GM19324 (cell line): ENCODE measurements around the gene AGTRAP.

Experiments used
- ATAC-seq: cut with Tn5 transposase; IDR thresholded peaks from one replicate; pipeline ENCODE4 v1.9.1; 2021; ENCODE audit warnings: mild to moderate bottlenecking, moderate library complexity; ENCODE audit not compliant: unreplicated experiment, low FRiP score

The AGTRAP gene

DNA sequence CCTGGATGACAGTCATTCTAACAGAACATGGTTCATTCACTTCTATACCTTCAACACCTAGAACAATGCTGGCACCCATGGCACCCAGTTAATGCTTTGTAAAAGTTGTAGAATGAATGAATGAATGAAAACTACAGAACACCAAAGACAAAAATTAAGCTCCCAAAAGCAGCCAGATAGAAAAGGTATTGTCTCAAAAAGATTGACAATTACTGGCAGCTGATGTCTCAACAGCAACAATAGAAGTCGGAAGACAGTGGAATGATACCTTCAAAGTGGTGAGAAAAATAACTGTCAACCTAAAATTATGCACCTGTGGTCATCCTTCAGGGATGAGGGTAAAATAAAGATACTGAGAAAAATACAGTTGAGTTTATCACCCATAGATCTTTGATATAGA is 21.1 kb downstream of the AGTRAP start:
- no peak for ATAC-seq

DNA sequence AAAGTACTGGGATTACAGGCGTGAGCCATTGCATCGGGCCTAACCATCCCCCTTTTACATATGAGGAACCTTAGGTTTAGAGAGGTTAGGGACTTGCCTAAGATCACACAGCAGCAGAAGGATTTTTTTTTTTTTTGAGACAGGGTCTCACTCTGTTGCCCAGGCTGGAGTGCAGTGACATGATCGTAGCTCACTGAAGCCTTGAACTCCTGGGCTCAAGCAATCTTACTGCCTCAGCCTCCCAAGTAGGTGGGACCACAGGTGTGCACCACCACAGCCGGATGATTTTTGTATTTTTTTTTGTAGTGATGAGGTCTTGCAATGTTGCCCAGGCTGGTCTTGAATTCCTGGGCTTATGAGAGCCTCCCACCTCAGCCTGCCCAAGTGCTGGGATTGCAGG is 23.9 kb downstream of the AGTRAP start:
- no peak for ATAC-seq

DNA sequence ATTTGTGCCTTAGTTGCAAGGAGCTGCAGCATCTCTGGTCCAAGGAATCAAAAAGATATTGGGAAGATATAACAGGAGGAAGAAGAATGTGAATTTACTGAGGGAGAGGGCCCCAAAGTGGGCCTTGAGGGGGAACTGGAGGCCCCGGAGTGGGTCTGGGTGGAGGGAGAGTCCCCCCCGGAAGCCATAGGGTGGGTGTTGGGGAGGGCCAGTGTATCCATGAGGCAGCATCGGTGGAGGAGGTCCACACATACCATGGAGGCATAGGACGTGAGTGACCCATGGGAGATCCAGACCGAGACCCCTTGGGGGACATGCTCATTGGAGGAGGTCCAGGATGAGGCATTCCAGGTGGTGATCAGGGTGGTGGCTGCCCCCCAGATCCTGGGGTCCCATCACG is 25.3 kb downstream of the AGTRAP start:
- no peak for ATAC-seq

DNA sequence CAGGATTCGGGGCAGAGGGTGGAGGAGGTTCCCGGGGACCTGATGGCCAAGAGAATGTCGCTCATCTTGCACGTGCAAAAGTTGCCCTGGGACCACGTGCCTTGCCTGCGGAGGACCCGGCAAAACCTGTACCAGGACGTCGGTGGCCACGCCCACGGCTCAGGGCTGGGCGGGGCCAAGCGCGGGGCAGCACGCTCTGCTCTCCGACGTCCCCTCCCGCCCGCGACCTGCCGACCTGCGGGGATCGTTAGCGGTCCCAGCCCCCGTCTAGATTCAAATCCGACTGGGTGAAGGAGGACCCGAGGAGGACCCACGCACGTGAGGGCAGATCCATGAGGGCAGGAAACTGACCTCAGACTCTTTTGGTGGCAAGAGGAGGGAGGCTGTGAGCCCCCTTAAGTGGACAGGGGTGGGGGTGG is 26.1 kb downstream of the AGTRAP start, which contains the start of gene C1orf167:
Gene C1orf167, plus strand, starts transcription at position 206 of the 419 bp plus-strand sequence. CDS start 2,208 bp downstream, outside the sequence.
- ATAC-seq, result no peak

DNA sequence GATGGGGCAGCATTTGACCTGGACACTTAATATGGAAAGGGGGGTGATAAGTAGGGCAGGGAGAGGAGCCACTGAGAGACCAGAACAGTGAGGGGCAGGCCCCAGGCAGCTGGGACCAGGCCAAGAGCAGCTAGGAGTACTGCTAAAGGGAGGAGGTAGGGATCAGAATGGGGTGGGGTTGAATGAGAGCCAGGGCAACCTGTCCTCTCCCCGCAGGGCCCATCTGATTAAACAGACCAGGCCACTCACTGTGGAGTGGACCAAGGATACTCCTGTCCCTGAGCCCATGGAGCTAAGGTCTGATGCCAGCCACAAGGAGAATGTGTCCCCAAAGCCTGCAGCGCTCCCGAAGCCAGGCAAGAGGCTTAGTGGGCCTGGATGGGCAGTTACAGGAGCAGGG is 28.2 kb downstream of the AGTRAP start:
- ATAC-seq, result no peak

DNA sequence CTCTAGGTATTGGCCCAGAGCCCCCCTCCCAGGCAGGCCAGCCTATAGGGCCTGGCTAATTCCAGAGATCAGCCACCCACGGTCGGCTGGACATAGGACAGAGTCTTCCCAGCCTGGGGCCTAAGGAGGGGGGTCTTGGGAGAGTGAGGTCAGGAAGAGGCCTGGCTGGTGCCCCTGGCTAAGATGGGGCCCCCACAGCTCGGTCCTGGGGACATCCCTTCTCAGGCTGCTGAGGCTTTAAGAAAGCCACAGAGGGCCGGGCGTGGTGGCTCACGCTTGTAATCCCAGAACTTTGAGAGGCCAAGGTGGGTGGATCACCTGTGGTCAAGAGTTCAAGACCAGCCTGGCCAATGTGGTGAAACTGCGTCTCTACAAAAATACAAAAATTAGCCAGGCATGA is 28.6 kb downstream of the AGTRAP start:
- no peak for ATAC-seq

DNA sequence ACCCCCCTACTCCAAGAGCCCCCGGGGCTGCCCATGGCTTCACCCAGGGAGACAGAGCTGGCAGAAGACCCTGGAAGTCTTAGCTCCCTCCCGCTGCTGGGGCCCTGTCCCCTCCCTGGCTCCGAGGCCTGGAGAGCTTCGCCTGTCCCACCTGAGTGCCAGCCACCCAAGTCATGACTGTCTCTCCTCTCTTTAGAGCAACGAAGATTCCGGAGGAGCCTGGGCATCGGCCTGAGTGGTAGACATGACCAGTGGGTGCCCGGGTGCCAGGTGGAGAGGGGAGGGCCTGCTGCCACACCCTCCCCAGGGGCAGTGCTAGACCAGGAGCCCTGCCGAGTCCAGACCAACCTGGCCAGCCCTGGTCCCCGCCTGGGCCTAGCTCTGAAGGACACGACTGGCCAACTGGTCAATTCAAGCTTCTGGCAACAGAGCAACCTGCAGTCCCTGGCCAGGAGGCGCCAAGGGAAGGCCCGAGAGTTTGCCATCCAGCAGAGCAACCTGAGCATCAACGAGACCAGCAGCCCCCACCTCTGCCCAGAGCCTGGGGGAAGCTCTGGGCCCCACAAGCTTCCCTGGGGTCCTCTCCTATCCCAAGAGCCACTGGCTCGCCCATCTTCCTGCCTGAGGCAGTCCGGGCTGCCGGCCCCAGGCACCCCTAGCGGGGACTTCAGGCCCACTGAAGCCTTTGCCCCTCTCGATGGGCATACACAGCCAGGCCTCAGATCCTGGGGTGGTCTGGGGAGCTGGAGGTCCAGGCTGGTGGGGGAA is 29.9 kb downstream of the AGTRAP start:
- ATAC-seq, result no peak

DNA sequence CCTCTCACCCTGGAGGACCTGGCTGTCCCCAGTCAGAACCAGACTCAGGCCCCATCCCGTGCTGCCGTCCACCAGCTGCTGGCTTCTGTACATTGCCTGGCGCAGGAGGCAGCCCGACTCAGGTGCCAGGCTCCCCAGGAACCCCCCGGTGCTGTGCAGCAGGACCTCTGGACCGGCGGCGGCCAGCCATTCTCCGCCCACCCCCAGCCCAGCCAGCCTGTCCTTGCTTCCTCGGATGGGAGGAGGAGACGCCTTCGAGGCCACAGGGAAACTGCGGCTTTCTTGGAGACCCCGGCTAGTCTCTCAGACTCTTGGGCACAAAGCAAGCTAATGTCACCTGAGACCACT is 30.5 kb downstream of the AGTRAP start:
- ATAC-seq, result no peak

DNA sequence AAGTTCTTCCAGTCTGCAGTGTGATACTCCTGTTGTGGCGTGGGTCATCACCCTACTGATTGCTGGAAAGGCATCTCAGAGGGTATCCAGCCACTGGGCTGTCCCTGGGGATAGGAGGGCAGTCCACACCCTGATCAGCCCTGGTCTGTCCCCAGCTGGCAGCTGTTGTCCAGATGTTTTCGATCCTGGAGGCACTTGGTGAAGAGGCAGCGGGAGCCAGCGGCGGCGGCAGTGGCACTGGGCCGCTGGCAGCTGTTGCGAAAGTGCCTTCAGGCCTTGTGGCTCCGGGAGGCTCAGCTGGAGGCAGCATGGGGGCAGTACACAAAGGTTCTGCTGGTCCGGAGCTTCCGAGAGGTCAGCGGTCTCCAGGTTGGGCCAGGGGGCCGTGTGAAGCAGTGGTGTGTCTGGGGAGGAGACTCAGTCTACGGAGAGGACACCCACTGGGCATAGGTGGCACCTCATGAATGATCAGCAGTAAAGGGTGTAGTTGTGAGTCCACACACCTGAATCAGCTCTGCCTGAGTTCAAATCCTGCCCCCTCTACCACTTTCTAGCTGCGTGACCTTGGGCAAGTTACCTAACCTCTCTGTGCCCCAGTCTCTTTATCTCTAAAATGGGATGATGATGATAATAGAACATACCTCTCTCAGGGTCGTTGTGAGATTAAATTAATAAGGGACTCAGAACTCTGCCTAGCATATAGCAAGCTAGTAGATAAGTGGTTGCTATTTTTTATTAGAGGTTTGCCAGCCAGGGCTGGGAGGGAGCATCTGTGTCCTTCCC is 32.2 kb downstream of the AGTRAP start:
- no peak for ATAC-seq

DNA sequence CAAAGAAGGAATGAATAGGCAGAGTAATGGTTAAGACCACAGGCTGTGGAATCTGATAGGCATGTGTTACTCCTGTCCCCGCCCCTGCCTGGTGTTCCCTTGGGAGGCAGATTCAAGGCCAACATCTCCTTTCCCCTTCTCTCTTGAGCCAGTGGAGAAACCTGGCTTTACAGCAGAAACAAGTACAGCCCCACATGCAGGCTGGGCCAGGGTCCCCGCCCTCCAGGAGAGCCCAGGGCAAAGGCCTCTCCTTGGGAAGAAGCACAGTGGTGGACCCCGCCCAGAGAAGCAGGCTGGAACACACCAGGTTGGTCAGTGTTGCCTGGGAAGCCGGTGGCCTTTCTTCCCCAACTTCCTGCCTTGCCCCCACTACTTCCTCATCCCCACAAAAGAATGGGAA is 32.9 kb downstream of the AGTRAP start:
- ATAC-seq, result no peak

DNA sequence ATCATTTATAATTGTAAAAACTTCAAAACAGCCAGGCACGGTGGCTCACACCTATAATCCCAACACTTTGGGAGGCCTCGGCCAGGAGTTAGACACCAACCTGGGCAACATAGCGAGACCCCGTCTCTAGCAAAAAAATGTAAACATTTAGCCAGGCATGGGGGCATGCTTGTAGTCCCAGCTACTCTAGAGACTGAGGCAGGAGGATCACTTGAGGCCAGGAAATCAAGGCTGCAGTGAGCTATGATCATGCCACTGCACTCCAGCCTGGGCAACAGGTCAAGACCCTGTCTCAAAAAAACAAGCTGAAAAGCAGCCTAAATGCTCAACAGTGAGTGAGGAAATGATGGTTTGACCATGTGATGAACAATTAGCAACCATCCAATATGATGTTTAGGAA is 33.3 kb downstream of the AGTRAP start:
- no peak for ATAC-seq

DNA sequence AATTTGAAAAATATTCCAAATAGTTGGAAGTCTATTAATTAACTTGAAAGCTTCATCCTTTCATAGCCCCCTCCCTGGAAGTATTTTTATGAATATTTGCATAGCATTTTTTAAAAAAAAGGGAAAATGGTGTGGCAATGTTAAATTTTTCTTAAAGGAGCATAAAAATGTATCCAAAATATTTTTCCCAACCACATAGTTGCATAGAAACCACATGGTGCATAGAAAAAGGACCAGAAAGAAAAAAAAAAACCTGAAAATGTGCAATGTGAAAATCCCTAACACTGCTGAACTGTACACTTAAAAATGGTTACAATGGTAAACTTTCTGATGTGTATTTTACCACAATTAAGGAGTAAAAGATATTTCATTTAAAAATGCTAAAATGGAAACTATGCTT is 34.1 kb downstream of the AGTRAP start:
- ATAC-seq, result no peak

DNA sequence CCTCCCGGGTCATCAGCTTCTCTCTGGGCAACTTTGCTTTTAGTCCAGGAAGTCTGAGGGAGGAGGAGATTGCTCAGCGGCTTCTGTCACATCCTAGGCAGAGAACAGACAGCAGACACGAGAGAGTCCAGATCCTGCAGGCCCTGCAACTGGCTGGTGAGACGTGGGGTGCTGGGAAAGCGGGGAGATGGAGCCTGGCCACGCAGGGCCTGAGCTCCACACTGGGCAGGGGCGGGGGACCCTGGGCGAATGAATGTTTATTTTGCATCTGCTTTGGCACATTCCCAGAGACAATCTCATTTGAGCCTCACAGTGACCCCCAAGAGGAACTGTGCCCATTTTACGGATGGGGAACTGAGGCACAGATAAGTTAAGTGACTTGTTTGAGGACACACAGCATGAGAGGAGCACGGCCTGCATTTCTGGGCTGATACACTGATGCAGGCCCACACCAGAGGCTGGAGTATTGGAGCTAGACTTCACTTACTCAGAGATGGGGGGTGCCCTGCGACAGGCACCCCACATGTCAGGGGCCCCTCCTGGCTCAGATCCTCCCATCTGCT is 35.6 kb downstream of the AGTRAP start:
- no peak for ATAC-seq

DNA sequence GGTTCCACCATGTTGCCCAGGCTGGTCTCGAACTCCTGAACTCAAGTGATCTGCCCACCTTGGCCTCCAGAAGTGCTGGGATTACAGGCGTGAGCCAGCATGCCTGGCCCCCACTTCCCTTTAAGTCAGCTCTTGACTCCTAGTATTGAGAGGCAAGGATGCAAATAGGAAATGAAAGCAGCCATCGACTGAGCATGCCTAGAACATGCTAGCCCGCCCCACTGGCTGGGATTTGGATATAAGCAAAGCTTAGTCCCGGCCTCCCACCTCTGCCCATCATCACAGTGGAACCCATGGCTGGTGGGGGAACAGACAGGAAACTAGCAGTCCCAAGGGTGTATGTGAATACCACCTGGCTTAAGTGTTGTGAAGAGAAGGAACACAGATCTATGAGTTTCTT is 36.5 kb downstream of the AGTRAP start:
- no peak for ATAC-seq

DNA sequence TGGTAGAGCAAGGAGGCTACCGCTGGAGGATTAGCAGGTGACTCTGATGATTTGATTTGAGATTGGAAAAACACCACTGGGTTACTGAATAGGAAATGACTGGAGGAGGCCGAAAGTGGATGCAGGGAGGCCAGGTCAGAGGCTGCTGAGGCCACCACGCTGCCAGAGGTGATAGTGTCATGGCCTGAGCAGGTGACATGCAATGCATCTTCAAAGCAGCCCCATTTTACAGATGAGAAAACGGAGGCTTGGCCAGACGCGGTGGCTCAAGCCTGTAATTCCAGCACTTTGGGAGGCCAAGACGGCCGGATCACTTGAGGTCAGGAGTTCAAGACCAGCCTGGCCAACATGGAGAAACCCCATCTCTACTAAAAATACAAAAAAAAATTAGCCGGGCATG is 38.8 kb downstream of the AGTRAP start:
- no peak for ATAC-seq

DNA sequence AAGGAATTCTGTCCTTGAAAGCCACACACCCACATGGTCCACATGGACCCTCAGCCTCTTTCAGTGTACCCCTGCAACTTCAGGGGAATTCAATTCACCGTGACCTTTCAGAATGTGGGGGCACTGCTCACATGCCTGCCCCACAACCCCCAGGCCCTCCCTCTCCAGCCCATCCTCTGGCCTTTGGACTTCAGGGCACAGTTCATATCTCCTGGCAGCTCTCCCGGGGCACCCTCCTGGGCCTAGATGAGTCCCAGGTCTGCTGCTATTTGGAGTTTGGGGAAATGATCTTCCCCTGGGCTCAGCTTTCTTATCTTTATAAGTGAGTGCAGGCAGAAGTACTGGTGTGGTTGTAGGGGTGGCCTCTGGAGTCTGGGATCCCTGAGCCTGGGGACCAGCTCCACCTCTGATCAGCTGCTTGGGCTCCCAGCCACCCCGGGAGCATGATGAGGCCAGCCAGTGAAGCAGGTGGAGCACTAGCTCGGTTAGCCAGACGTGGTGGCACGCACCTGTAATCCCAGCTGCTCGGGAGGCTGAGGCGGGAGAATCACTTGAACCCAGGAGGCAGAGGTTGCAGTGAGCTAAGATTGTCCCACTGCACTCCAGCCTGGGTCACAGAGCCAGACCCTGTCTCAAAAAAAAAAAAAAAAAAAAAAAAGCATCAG is 41.9 kb downstream of the AGTRAP start:
- no peak for ATAC-seq

DNA sequence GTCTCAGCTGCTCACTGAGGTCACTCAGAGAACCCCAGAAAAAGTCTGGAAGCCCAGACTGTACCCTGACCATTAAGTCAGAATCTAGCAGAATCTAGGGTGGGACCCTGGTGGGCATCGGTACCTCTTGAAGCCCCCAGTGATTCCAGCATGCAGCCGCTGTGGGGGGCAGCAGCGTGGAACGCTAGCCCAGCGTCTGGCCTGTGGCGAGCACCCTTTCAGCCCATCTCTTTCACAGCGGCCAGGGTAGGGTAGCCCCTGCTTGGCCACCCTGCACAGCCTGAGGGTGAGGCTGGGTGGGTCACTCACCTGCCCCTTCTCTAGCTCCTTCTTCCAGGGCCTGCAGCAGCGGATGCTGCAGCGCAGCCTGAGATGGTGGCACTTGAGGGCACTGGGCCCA is 42.4 kb downstream of the AGTRAP start:
- ATAC-seq, result no peak

DNA sequence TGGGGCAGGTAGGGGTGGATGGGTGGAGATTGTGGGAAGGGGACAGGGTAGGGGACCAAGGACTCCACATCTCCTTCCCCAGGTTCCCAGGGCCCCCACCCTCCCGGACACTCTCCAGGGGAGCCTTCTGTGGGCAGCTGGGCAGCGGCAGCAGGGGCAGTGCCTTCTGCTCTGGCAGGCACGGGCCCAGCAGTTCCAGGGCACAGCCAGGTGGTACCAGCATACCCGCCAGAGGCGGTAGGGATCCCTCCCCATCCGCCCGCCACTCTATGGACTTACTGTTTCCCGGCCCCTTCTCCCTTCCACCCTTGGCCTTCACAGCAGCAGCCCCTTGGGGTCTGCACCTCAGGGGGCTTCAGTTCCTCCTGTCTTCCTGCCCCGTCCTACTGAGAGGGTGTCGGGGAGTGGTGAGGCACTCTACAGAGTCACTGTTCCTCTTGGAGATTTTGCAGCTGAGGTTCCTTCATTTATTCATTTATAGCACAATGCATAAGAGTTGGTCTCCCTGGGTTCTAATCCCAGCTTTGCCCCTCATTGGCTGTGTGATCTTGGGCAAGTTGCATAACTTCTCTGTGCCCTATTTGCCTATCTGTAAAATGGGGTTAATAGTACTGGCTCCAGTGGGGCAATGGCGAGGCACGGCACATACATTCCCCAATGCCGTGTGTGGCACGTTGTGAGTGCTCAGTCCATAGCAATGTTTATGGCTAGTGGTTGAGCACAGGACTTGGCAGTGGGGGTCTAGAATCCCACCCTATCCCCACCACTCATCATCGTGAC is 43.1 kb downstream of the AGTRAP start:
- ATAC-seq, result no peak

DNA sequence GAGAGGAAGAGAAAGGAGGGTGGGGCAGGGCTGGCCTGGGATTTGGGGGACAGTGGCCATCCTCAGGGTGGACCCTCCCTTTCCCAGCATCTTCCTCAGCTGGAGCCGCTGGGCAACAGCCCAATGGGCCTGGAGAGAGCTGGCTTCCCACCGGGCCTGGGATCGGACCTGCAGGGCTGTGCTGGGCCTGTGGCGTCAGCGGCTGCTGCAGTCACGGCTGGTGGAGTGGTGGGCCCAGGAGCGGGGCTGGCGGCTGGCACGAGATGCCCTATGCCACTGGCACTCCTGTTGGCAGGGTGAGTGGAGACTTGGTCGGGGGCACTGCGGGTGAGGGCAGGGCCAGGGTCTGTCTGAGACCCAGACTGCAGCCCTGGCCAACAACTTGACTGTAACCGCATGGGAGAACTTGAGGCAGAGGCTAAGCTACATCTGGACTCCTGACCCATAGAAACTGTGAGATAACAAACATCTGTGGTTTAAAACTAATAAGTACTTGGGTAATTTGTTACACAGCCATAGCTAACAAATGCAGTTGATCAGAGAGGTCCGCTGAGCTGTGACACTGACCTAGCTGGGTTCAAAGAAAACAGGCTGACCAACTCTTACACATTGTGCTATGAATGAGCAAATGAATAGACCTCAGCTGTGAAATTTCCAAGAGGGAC is 43.9 kb downstream of the AGTRAP start:
- no peak for ATAC-seq
